K562 (cell line): Measurements from ENCODE around the gene MALAT1. TPM values are rescaled to one million over a fixed set of nuclear protein-coding genes. Genes with fewer than 3 reads are reported as not detected.

Experiments used
- ARID1B ChIP-seq: fragments of 450-650 bp; IDR thresholded peaks from 2 replicates; pipeline ENCODE4 v1.6.1; 2016; ENCODE audit warnings: antibody characterized with exemption, mild to moderate bottlenecking, inconsistent platforms
- BRF1 ChIP-seq: IDR thresholded peaks from 3 replicates; pipeline ENCODE4 v1.6.1; 2011; ENCODE audit warnings: borderline replicate concordance, mild to moderate bottlenecking; ENCODE audit not compliant: insufficient read length; ENCODE audit errors: extremely low read depth
- NONO ChIP-seq, 2 experiments: fragments of 200-400 bp in 1 of 2; fragments of 450-650 bp in 1 of 2; formaldehyde crosslinking in 1 of 2; IDR thresholded peaks; 2 replicates each; pipeline ENCODE4 v1.6.1; 2017; ENCODE audit warnings: low read depth in 2 of 2, mild to moderate bottlenecking in 2 of 2, moderate library complexity in 2 of 2, low read length in 1 of 2
- SAFB2 ChIP-seq: fragments of 200-400 bp; formaldehyde crosslinking; IDR thresholded peaks from 2 replicates; pipeline ENCODE4 v1.6.1; 2018; ENCODE audit warnings: borderline replicate concordance, low read length, low read depth, moderate library complexity; ENCODE audit not compliant: severe bottlenecking
- ZBTB33 ChIP-seq: sonication (generic); formaldehyde crosslinking; IDR thresholded peaks from 2 replicates; pipeline ENCODE4 v1.8.1; 2023; ENCODE audit warnings: mild to moderate bottlenecking, missing genetic modification reagents
- ZNF318 ChIP-seq, 2 experiments: fragments of 450-650 bp; IDR thresholded peaks; 2 replicates each; pipeline ENCODE4 v1.6.1; 2016; ENCODE audit warnings: mild to moderate bottlenecking in 2 of 2, borderline replicate concordance in 1 of 2, low read depth in 1 of 2, moderate library complexity in 1 of 2
- ZNF41 ChIP-seq: fragments of 250-450 bp; sonication (Bioruptor Pico); conservative IDR thresholded peaks from 2 replicates; pipeline ENCODE4 v1.4.0; 2020; ENCODE audit warnings: mild to moderate bottlenecking
- ZNF57 ChIP-seq: fragments of 450-650 bp; formaldehyde crosslinking; IDR thresholded peaks from 2 replicates; pipeline ENCODE4 v1.4.0; 2020; ENCODE audit warnings: mild to moderate bottlenecking, moderate library complexity
- polyA plus RNA-seq, 8 experiments: library from polyadenylated mRNA; depleted of rRNA in 4 of 8; stranded (reverse) in 5 of 8; unstranded in 3 of 8; fragments of >200 nt; fragmentation: Nextera tagmentation in 2 of 8; fragmentation: Illumina TruSeq in 1 of 8; extraction: Ambion mirVana in 2 of 8; extraction: Trizol in 1 of 8; gene quantifications; 2 replicates each; pipeline versions ENCODE4 v1.2.1 to v1.2.3, GENCODE V29; 2011 to 2014; ENCODE audit warnings: inconsistent platforms in 1 of 8, missing spikeins in 1 of 8
- total RNA-seq, 7 experiments: library from RNA; depleted of rRNA in 6 of 7; stranded (reverse); fragments of >200 nt in 6 of 7; fragmentation: Illumina TruSeq in 2 of 7; extraction: Trizol in 2 of 7; gene quantifications; 2 replicates each; pipeline versions ENCODE4 v1.2.1 to v1.2.3, GENCODE V29; 2011 to 2021; ENCODE audit warnings: low replicate concordance in 1 of 7
- TF ChIP-seq, protein P1 (sequence below): fragments of 450-650 bp; formaldehyde crosslinking; IDR thresholded peaks from 2 replicates; pipeline ENCODE4 v1.4.0; 2022; ENCODE audit warnings: missing genetic modification characterization
- TF ChIP-seq, protein P2 (sequence below): sonication (generic); formaldehyde crosslinking; IDR thresholded peaks from 2 replicates; pipeline ENCODE4 v1.8.0; 2023; ENCODE audit warnings: mild to moderate bottlenecking, missing genetic modification reagents

MALAT1 gene
- total and polyA plus RNA-seq, 9 of the 15 experiments (the other 6 are each of a cell fraction or from before 2014, with no cell fraction given): 363 to 8,715 (median 2,351) TPM

DNA sequence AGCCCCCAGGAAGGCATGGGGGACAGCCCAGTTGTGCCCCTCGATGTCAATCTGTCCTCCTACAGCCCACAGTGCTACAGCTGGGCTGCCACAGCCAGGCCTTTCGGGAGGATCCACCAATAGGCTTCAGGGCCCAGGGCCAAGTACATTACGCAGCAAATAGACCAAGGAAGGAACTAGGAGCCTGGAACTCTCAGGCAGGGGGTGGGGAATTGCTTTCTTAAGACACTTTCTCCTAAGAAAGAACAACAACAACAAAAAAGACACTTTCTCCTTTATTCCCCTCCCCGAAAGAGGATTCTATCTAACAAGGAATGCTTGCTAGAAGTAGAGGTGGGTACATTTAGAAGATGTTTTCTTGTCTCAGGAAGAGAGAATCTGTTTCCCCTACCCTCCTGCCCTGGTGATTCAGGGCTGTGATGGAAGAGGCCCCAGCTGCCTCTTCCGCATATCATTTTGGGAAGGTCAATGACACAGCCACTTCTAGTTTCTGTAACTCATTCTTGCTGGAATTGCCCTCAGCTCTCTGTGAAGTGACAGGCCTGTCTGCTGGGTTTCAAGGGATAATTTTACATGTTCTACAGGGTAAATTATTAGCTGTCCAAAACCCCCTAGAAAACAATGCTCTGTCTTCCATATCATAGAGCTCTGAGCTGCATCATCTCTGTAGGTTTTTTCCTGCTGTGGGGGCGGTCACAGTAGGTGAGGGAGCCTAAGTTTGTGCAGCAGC, 6.0 kb upstream of the MALAT1 start (continued):
- TF ChIP-seq, protein P1, sequence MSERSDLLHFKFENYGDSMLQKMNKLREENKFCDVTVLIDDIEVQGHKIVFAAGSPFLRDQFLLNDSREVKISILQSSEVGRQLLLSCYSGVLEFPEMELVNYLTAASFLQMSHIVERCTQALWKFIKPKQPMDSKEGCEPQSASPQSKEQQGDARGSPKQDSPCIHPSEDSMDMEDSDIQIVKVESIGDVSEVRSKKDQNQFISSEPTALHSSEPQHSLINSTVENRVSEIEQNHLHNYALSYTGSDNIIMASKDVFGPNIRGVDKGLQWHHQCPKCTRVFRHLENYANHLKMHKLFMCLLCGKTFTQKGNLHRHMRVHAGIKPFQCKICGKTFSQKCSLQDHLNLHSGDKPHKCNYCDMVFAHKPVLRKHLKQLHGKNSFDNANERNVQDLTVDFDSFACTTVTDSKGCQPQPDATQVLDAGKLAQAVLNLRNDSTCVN (CRISPR knock-in tag): no peak
- TF ChIP-seq NONO (IDR thresholded peaks at IDR 0.05; ENCODE audit: low read depth in 2 of 2, low read length in 1 of 2): peak in 1 of 2 experiments; percentile 96; a peak in 2 of 4 replicates
- no peak for TF ChIP-seq ZNF41 (CRISPR knock-in tag)
- TF ChIP-seq ZNF57: no peak
- TF ChIP-seq, protein P2, sequence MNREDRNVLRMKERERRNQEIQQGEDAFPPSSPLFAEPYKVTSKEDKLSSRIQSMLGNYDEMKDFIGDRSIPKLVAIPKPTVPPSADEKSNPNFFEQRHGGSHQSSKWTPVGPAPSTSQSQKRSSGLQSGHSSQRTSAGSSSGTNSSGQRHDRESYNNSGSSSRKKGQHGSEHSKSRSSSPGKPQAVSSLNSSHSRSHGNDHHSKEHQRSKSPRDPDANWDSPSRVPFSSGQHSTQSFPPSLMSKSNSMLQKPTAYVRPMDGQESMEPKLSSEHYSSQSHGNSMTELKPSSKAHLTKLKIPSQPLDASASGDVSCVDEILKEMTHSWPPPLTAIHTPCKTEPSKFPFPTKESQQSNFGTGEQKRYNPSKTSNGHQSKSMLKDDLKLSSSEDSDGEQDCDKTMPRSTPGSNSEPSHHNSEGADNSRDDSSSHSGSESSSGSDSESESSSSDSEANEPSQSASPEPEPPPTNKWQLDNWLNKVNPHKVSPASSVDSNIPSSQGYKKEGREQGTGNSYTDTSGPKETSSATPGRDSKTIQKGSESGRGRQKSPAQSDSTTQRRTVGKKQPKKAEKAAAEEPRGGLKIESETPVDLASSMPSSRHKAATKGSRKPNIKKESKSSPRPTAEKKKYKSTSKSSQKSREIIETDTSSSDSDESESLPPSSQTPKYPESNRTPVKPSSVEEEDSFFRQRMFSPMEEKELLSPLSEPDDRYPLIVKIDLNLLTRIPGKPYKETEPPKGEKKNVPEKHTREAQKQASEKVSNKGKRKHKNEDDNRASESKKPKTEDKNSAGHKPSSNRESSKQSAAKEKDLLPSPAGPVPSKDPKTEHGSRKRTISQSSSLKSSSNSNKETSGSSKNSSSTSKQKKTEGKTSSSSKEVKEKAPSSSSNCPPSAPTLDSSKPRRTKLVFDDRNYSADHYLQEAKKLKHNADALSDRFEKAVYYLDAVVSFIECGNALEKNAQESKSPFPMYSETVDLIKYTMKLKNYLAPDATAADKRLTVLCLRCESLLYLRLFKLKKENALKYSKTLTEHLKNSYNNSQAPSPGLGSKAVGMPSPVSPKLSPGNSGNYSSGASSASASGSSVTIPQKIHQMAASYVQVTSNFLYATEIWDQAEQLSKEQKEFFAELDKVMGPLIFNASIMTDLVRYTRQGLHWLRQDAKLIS: no peak
- peak; percentile 48; the same call in 1 of the 2 replicates for TF ChIP-seq ARID1B
- TF ChIP-seq BRF1: no peak
- TF ChIP-seq ZBTB33 (CRISPR knock-in tag): no peak
- TF ChIP-seq ZNF318 (IDR thresholded peaks at IDR 0.05; ENCODE audit: borderline replicate concordance in 1 of 2, low read depth in 1 of 2): peak in 1 of 2 experiments; percentile 76; a peak in 2 of 4 replicates
- no peak for TF ChIP-seq SAFB2
